ENCODE data around the gene CD6. TPM values are rescaled to one million over a fixed set of nuclear protein-coding genes. Genes with fewer than 3 reads are reported as not detected.
"Not testable (repeated sequence)": the region's sequence is repeated elsewhere in the genome, so short reads cannot be mapped to it uniquely, and the experiment has no call there.

Gene CD6
- total RNA-seq, 1 donor from 2014 or later, result 0.62 TPM

DNA sequence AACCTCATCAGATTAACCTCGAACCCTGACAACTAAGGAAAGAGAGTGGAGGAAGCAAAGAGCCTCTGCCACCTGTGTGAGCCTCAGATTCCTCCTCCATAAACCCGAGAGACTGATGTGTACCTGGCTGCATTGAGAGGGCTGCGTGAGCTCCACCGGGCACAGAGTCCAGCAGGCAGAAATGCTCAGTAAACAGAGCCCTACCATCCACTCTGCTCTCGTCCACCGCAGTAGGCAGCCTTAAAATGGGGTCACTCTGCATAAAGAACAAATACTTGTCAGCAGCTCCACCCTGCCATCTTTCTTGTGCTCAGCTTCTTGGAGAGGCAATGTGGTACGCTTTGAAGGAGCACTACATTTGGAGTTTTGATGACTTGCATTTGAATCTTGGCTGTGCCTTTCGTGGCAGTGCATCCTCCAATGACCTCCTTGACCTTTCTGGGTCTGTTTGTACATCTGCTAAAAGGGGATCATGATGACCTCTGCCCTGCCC lies 87.8 kb downstream of the CD6 start:
- Mint-ChIP-seq H3K36me3 (ENCODE audit: insufficient read depth) (no peaks in the 10 kb centered on the region), H3K27me3 (peaks cover 16% of the 10 kb centered on the region), H3K27ac (no peak overlapping the region), H3K4me1 (ENCODE audit: low read depth) (peaks cover 6% of the 10 kb centered on the region), H3K4me3 (ENCODE audit: low read depth) (no peak overlapping the region), H3K9me3 (ENCODE audit: low read depth) (no peaks in the 10 kb centered on the region)
- TF ChIP-seq, protein P1, sequence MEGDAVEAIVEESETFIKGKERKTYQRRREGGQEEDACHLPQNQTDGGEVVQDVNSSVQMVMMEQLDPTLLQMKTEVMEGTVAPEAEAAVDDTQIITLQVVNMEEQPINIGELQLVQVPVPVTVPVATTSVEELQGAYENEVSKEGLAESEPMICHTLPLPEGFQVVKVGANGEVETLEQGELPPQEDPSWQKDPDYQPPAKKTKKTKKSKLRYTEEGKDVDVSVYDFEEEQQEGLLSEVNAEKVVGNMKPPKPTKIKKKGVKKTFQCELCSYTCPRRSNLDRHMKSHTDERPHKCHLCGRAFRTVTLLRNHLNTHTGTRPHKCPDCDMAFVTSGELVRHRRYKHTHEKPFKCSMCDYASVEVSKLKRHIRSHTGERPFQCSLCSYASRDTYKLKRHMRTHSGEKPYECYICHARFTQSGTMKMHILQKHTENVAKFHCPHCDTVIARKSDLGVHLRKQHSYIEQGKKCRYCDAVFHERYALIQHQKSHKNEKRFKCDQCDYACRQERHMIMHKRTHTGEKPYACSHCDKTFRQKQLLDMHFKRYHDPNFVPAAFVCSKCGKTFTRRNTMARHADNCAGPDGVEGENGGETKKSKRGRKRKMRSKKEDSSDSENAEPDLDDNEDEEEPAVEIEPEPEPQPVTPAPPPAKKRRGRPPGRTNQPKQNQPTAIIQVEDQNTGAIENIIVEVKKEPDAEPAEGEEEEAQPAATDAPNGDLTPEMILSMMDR (IDR thresholded peaks at IDR 0.05; ENCODE audit: unreplicated experiment), result no peak
- no peak for DNase-seq (ENCODE audit: low spot score, unreplicated experiment)

DNA sequence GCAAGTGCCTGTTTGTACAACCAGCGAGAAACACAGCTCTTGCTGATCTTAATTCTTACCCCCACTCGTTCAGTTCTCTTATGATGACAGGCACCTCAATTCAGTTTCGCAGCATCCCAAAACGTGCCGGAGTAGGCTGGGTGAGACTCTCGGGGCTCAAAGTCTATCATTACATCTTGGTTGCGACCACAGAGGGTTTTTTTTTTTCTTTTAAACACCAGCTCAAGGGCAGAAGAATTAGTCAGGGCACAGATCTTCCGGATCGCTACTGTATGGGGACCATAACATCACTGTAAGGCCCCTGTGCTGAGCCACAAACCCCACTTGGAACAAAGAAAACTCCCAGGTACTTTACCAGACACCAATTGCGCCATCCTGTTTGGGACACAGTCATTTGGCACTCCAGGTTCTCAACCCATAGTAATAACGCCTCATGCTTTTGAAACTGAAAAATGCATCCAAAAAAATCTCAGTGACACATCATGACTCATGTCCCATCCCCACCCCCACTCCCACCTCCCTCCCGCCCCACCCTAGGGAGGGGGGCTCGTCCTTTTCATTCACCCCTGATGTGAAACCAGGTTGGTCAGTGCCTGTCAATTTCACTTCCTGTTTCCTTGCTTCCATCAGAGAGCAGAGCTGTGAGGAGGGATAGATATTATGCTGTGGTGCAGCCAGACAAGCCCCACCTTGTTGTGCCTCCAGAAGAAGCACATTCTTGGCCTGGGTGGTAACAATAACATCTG lies 89.8 kb downstream of the CD6 start:
- no peak for DNase-seq (ENCODE audit: low spot score, unreplicated experiment)
- H3K27ac Mint-ChIP-seq, result no peak overlapping the region
- no peaks in the 10 kb centered on the region for H3K9me3 Mint-ChIP-seq (ENCODE audit: low read depth)
- H3K4me3 Mint-ChIP-seq (ENCODE audit: low read depth), result no peak overlapping the region
- TF ChIP-seq, protein P1 (IDR thresholded peaks at IDR 0.05; ENCODE audit: unreplicated experiment), result no peak
- peaks cover 19% of the 10 kb centered on the region for H3K27me3 Mint-ChIP-seq
- H3K4me1 Mint-ChIP-seq (ENCODE audit: low read depth), result peaks cover 6% of the 10 kb centered on the region
- no peaks in the 10 kb centered on the region for H3K36me3 Mint-ChIP-seq (ENCODE audit: insufficient read depth)

DNA sequence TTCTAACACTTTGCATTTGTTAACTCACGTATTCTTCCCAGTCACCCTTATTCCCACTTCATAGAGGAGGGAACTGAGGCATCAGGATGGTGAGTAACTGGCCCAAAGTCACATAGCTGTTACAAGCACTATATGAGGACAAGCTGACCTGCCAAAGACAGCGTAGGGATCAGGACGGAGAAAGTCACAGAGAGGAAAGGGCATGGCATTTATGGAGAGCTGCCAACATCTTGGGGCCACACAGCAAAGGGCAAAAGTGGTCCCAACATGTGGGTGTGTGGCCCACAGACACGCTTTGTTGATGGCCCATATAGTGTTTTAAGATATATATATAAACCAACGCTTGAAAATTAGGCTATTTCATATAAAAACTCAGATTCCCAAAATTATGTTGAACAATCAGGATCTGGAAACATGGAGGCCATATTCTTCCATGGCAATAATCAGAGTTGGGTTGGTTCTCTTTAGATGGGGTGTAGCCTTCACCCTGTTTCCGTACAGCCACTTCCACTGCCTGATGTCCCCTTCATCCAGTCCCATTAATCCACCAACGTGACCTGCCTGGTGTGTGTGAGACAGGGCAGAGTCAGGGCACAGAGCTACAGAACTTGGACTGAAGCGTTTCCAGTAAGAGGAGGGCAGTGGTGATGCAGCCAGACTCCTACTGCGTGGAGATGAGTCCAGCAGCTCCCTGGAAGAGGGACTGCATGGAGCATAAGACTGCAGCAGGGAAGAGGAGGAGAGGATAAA lies 90.9 kb downstream of the CD6 start:
- H3K4me1 Mint-ChIP-seq (ENCODE audit: low read depth), result no peaks in the 10 kb centered on the region
- H3K4me3 Mint-ChIP-seq (ENCODE audit: low read depth), result no peak overlapping the region
- H3K27me3 Mint-ChIP-seq, result peaks cover 23% of the 10 kb centered on the region
- TF ChIP-seq, protein P1 (IDR thresholded peaks at IDR 0.05; ENCODE audit: unreplicated experiment), result no peak
- H3K27ac Mint-ChIP-seq, result no peak overlapping the region
- no peaks in the 10 kb centered on the region for H3K9me3 Mint-ChIP-seq (ENCODE audit: low read depth)
- no peak for DNase-seq (ENCODE audit: low spot score, unreplicated experiment)
- H3K36me3 Mint-ChIP-seq (ENCODE audit: insufficient read depth), result no peaks in the 10 kb centered on the region

DNA sequence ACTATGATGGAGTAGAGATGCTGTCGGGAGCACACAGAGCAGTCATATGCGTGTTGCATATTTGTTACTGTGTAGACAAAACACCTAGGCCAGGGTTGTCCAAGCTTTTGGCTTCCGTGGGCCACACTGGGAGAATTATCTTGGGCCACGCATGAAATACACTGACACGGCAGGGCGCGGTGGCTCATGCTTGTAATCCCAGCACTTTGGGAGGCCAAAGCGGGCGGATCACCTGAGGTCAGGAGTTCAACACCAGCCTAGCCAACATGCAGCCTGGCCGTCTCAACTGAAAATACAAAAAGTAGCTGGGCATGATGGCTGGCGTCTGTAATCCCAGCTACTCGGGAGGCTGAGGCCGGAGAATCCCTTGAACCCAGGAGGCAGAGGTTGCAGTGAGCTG lies 93.8 kb downstream of the CD6 start:
- not testable (repeated sequence) for DNase-seq (ENCODE audit: low spot score, unreplicated experiment); H3K9me3 Mint-ChIP-seq (ENCODE audit: low read depth); H3K4me1 Mint-ChIP-seq (ENCODE audit: low read depth); H3K36me3 Mint-ChIP-seq (ENCODE audit: insufficient read depth); H3K27ac Mint-ChIP-seq; H3K4me3 Mint-ChIP-seq (ENCODE audit: low read depth)
- peaks cover 20% of the 10 kb centered on the region for H3K27me3 Mint-ChIP-seq

DNA sequence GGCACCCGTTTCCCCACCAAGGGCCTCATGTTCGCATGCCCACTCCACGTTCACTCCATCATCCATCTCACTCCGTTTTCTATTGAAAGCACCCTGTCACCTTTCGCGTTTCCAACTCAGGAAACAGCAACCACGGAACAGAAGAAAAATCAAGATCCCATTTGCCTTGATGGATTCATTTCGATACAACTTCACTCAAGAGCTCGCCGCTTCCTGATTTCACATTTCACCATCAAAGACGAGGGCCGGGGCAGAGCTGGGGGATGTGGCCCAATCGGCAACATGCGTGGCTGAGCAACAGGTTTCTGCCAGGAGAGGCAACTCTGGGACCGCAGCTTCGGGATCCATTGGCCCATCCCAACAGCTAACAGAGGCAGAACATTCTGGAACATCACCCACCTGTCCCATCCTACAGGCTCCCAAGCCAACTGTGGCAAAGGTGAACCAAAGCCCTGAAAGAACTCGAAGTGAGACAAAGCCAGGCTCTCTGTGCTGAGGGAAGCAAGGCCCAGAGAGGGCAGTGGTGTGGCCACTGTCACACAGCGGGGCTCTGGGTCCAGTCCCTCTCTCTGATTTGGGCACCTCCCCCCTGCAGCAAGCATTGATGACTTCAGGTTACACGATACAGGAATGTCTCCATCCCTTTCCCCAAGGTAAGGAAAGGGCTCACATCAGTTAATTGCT lies 94.6 kb downstream of the CD6 start:
- DNase-seq (ENCODE audit: low spot score, unreplicated experiment), result no peak
- TF ChIP-seq, protein P1 (IDR thresholded peaks at IDR 0.05; ENCODE audit: unreplicated experiment), result no peak
- Mint-ChIP-seq H3K36me3 (ENCODE audit: insufficient read depth) (no peaks in the 10 kb centered on the region), H3K27ac (no peak overlapping the region), H3K4me1 (ENCODE audit: low read depth) (peaks cover 6% of the 10 kb centered on the region), H3K4me3 (ENCODE audit: low read depth) (no peak overlapping the region), H3K9me3 (ENCODE audit: low read depth) (no peaks in the 10 kb centered on the region), H3K27me3 (peaks cover 17% of the 10 kb centered on the region)

Data from progenitor cell of endocrine pancreas (in vitro differentiated cells).